Activated CD4-positive, CD25-positive, alpha-beta regulatory T cell treated with anti-CD3 and anti-CD28 coated beads, Interleukin-2, amount 50 U/mL, for 72 hours (primary cell): ENCODE measurements around the gene SEC24C.
"Not testable (repeated sequence)": the region's sequence is repeated elsewhere in the genome, so short reads cannot be mapped to it uniquely, and the experiment has no call there.

Experiments
- DNase-seq: peaks from one replicate; pipeline ENCODE4 v3.0.0; 2021

SEC24C gene

GRCh38 chr10:73743905-73744663, at the start of gene SEC24C:
SEC24C (plus strand) TSS chr10:73744372; CDS start chr10:73746833, 2,461 bp downstream.
- peak; percentile 93 for DNase-seq

DNA sequence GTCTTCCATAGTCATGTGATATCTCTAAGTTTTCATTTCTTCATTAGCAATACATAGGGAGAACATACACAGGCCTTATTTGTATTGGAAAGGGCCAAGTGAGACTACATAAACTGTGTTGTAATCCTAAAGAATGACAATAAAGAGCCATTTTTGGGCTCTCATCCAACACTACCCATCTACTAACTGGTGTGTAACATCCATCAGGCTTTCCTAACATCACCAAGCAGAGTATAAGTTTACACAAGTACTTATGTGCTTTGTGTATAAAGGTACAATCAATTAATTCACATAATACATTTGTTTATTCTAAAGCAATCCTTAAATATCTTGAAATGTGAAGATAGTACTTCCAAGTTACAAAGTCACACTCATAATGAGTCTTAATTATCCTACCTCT, 48.9 kb upstream of the SEC24C start:
- DNase-seq = not testable (repeated sequence)

- not testable (repeated sequence) for DNase-seq
Observed at GRCh38 chr10:73697675-73698159, 46.5 kb upstream of the SEC24C start, which contains the start of gene AGAP5. AGAP5 (minus strand) TSS chr10:73698109; CDS start chr10:73697755, 354 bp downstream.

DNA sequence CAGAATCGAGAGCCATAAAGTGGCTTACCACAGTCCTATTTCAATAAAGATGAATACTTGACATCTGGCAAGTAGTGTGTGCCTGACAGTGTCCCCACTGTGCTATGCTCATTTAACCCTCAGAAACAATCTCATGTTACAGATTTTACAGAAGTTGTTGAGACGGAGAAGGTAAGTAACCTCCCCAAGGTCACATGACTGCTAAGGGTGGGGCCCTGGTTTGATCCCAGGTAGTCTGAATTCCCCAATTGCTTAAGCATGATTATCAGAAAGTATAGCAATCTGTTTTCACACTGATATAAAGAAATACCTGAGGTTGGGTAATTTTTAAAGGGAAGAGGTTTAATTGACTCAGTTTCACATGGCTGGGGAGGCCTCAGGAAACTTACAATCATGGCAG, 45.4 kb upstream of the SEC24C start:
- not testable (repeated sequence) for DNase-seq

DNA sequence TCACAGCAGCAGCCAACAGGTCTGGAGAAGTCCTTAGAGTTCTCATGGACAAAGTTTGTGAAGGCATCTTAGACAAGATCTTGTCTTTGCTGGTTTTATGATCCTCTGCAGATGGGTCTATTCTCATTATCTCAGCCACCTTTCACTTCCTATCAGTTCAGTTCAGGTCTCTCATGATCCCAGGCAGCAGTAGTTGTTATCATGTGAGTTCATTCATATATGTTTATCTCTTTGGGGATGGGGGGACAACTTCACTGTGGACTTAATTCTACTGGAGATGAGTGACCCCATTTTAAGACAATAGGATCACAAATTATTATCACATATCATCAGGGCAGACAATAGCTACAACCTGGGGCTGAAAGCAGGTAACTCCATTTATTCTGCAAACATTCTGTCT, 40.2 kb upstream of the SEC24C start:
- not testable (repeated sequence) for DNase-seq

- not testable (repeated sequence) for DNase-seq
Observed at GRCh38 chr10:73705506-73706072, 38.6 kb upstream of the SEC24C start.

- not testable (repeated sequence) for DNase-seq
Observed at GRCh38 chr10:73706488-73706887, 37.7 kb upstream of the SEC24C start.

DNA sequence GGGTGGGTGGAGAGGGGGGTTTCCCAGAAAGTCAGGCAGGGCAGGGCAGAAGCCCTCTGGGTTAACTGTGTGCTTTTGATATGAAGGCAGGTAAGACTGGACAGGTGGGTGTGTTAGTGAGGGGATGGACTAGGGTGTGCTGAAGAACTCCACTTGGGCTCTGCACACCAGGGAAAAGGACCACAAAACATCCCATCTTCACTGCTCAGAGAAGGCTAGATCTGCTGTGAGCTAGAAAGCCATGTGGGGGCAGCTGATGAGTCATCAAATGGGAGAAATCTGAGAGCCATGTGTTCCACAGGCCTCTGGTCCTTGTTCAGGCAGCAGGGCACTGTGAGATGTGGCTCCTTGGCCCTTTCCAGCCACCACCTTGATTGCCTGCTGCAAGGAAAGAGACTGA, 36.5 kb upstream of the SEC24C start:
- not testable (repeated sequence) for DNase-seq

- not testable (repeated sequence) for DNase-seq
Observed at GRCh38 chr10:73708122-73708521, 36.0 kb upstream of the SEC24C start.

- not testable (repeated sequence) for DNase-seq
Observed at GRCh38 chr10:73711683-73712082, 32.5 kb upstream of the SEC24C start.

- DNase-seq = not testable (repeated sequence)
Observed at GRCh38 chr10:73713912-73714311, 30.3 kb upstream of the SEC24C start.

DNA sequence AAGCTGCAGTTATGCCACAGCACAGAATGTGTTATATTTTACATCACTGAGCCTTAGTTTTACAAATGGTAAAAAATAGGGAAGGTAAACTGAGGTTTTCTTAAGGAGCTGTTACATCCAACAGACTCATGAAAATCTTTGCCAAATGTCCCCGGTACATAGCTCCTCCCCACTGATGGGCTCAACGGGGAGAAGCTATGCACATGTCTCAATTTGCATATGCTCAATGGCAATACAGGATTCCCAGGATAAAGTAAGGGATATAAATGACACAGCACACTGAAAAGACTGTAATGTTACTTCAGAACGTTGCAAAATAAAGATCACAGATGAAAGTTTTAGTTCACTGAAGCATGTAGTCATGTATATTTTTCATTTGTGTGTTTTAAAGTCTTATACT, 29.7 kb upstream of the SEC24C start:
- DNase-seq = not testable (repeated sequence)

DNA sequence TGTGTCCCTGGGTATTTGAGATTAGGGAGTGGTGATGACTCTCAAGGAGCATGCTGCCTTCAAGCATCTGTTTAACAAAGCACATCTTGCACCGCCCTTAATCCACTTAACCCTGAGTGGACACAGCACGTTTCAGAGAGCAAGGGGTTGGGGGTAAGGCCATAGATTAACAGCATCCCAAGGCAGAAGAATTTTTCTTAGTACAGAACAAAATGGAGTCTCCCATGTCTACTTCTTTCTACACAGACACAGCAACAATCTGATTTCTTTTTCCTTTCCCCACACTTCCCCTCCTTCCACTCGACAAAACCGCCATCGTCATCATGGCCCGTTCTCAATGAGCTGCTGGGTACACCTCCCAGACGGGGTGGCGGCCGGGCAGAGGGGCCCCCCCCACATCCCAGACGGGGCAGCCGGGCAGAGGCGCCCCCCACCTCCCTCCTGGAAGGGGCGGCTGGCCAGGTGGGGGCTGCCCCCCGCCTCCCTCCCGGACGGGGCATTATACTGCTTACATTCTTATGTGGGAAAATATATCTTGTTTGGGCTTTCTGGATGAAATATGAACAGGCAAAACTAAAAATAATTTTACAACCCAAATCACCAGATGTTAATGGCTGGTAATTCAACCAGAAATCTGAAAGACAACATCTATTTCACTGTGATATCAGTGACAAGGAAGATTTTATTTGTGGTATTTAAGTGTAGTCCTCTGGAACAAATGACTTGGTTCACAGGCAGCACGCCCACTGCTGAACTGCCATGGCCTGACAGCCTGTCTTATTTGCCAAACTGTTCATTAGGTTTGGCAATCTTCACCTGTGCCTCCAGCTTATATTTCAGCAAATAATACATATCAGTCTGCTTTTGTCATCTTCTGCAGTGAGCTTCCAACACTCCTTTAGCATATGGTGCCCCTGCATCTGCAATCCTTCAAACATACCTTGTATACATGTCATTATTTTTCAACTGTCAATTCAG, 28.7 kb upstream of the SEC24C start:
- DNase-seq = not testable (repeated sequence)

DNA sequence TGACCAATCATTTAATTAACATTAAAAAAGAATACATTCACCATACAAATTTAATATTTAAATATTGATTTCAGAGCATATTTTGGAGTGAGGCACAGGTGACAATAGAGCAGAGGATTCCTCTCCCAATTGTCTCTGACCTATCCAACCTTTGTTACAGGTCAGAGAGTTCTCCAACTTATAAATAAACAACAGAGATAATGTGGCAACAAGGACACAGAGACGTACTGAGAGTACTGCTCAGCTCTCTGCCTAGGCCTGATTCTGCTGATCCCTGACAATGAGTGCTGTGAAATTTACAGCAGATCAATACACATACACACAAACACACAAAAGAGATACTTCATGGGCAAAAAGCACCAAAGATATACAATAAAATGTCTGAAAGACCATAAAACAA, 27.9 kb upstream of the SEC24C start:
- no peak for DNase-seq

DNA sequence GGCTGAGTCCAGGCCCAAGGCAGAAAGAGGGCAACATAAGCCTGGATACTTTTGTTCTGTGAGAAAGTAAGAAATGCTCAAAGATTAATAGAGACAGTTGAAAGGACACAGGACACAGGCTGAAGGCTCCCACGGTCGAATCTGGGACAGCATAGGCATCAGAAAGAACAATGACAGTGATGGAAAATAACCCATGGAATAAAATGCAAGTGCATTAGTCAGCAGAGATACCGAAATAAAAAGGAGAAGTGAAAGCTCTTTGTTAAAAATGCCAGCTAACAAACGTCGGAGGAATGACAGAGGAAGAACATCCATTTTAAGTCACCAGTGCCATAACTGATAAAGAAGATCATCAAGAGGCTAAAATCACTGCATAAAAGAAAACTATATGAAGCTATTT, 26.6 kb upstream of the SEC24C start:
- no peak for DNase-seq

- DNase-seq = not testable (repeated sequence)
Observed at GRCh38 chr10:73720561-73720960, 23.6 kb upstream of the SEC24C start.

DNA sequence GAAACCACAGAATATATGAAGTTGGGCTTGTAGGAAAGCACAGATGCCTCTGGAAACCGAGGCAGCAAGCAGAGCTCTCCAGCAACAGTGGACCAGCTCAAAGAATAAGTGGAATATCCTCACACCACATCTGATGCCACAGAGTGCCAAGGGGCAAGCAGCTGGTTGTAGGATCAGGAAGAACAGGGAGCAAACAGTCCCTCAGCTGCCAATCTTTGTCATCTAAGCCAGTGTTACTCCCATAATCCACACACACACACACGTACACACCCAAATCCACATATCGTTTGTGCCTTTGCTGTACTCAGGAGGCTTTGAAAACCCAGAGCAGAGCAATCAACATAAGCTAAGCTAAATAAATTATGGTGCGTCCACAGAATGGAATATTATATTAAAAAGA, 20.7 kb upstream of the SEC24C start:
- DNase-seq = no peak

GRCh38 chr10:73729781-73730152, 14.4 kb upstream of the SEC24C start:
- not testable (repeated sequence) for DNase-seq

DNA sequence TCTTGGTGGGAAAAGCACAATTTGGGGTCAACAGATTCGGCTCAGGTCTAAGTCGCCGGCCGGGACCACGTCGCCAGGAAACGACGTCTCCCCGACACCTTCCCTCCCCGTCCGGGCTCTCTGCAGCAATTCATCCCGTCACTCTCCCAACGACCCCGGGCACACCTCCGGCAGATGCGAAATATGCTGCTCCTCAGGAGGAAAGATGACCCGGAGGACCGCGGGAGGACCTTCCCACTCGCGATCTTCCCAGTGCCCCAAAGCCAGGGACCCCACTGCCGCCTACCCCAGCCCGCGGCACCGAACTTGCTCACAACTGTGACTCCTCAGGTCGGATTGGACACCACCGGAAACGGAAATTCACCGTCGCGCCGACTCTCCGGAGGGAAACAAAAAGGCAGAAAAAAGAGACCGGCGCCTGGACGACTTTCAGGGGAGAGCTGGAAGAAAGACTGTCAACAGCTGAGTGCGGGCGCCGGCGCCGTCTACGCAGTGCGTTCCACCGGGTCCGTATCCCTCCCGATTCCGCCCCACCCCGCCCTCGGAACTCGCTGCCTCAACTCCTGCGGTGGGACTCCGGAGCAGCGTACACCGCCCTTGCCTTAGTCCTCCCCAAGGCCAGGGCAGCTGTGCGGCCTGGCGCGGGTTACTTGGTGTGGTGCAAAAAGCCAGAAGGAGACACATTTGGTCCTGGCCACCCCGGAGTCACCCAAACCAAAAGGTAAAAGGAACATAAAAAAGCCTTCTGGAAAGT, 13.8 kb upstream of the SEC24C start:
- peak; percentile 91 for DNase-seq

DNA sequence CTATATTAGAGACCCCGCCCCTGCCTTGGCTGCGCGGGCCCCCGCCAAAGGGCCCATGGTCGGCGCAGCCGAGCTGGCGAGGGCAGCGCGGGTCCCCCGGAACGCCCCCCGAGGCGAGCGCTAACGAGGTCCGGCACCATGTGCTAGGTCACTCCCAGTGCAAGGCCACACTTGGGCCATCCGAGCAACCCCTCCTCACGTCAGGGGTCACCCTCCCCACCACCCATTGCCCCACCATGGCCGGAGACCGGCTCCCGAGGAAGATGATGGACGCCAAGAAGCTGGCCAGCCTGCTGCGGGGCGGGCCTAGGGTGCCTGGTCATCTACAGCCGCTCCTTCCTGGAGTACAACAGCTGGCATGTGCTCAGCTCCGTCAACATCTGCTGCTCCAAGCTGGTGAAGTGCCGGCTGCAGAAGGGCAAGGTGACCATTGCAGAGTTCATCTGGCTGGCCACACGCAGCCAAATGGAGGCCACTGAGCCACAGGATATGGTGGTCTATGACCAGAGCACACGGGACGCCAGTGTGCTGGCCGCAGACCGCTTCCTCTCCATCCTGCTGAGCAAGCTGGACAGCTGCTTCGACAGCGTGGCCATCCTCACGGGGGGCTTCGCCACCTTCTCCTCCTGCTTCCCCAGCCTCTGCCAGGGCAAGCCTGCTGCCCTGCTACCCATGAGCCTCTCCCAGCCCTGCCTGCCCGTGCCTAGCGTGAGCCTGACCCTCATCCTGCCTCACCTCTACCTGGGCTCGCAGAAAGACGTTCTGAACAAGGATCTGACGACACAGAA, 12.4 kb upstream of the SEC24C start:
- no peak for DNase-seq

DNA sequence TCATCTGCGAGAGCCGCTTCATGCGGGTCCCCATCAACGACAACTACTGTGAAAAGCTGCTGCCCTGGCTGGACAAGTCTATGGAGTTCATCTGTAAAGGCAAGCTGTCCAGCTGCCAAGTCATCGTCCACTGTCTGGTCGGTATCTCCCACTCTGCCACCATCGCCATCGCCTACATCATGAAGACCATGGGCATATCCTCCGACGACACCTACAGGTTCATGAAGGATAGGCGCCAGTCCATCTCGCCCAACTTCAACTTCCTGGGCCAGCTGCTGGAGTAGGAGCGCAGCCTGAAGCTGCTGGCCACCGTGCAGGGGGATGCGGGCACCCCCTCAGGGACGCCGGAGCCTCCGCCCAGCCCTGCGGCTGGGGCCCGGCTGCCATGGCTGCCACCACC, 11.7 kb upstream of the SEC24C start:
- DNase-seq = no peak
